A549 treated with dexamethasone at 1 μM for 4 hours (cell line): ENCODE results near the gene FOLH1. TPM values are rescaled to one million over a fixed set of nuclear protein-coding genes. Genes with fewer than 3 reads are reported as not detected.

Experiments used
- total RNA-seq: library from RNA; stranded (reverse); fragments of 200-300 nt; extraction: Qiagen RNA extraction; gene quantifications from 5 replicates; pipeline ENCODE4 v1.2.3, GENCODE V29; 2022

FOLH1 gene
- not detected in 5 replicates for total RNA-seq

GRCh38 chr11:49208006-49208721 is at the start of gene FOLH1:
Gene FOLH1, minus strand, starts transcription at chr11:49208602. Its CDS starts 193 bp downstream, at chr11:49208409.

Other genes with a start within 250 kb of the FOLH1 start
- gene TRIM51G, start 224.7 kb downstream of the FOLH1 start, total RNA-seq: not detected in 5 replicates
- gene TRIM49B, start 179.8 kb downstream of the FOLH1 start, total RNA-seq: 0.06 TPM in 1 of 5 replicates, not detected in the others
- not detected in 5 replicates for gene TRIM64C, start 149.5 kb downstream of the FOLH1 start, total RNA-seq